ENCODE results near the gene DCLRE1C.

GRCh38 chr10:14945108-14945507 is 8.8 kb downstream of the DCLRE1C start:
- TF ChIP-seq EZH2 (IDR thresholded peaks at IDR 0.05; ENCODE audit: insufficient read depth, poor library complexity, severe bottlenecking), result no peak
- TF ChIP-seq EZH2phosphoT487 (IDR thresholded peaks at IDR 0.05; ENCODE audit: insufficient read depth, low read depth), result no peak

Data from GM23248 (cell line).